ENCODE results near the gene PPEF1.
"Not testable (repeated sequence)": the region's sequence is repeated elsewhere in the genome, so short reads cannot be mapped to it uniquely, and the experiment has no call there.

PPEF1 gene

GRCh38 chrX:18702362-18703195, 4.9 kb upstream of the PPEF1 start:
- no peak for DNase-seq

- no peak for DNase-seq
Measured at GRCh38 chrX:18709833-18710232, 2.4 kb downstream of the PPEF1 start.

DNA sequence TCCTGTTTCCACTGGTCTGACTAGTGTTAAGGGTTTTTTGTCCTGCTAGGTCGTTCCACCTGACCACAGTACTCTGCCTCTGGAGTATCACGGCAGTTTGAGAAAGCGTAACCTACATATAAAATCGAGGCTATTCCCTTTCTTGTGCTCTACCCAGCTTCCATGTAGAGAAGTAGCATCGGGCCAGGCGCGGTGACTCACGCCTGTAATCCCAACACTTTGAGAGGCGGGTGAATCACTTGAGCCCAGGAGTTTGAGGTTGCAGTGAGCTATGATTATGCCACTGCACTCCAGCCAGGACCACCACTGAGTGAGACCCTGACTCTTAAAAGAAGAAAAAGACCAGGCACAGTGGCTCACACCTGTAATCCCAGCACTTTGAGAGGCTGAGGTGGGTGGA, 7.5 kb downstream of the PPEF1 start:
- DNase-seq: no peak

- DNase-seq: no peak
Measured at GRCh38 chrX:18719852-18720251, 12.4 kb downstream of the PPEF1 start.

DNA sequence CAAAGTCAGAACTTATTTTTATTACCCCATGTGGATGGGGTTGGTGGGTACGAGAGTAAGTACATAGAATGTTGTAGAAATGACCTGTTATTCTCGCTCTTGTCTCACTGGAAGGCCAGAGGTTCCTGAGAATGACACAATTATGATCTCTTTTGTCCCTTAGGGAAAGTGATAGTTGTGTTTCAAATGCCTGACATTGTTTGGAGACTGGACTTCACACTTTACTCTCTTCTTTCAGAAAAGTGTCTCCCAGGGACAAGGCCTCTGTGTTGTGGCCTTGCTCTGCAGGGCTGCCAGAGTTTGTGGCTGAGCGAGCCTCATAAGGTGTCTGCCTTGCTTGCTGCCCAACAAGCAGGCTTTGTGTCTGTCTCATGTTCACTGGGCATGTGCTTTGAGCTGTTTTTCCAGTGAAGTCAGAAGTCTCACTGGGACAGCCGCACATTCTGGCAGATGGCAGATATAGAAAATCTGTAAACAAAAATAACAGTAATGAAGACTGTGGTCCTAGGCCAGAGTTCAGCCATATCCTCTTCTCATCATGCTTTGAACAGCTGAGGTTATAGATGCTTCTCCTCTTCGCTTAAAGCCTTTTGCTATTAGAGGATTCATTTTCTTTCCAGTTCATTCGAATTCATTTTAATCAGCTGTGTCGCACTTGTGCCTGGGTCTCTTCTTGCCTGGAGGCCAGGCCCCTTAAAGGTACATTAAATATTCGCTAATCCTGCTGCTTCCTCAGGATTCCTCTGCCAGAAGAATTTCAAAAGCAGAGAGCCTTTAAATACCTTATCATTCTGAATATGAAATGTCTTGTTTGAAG, 14.4 kb downstream of the PPEF1 start:
- DNase-seq: no peak

DNA sequence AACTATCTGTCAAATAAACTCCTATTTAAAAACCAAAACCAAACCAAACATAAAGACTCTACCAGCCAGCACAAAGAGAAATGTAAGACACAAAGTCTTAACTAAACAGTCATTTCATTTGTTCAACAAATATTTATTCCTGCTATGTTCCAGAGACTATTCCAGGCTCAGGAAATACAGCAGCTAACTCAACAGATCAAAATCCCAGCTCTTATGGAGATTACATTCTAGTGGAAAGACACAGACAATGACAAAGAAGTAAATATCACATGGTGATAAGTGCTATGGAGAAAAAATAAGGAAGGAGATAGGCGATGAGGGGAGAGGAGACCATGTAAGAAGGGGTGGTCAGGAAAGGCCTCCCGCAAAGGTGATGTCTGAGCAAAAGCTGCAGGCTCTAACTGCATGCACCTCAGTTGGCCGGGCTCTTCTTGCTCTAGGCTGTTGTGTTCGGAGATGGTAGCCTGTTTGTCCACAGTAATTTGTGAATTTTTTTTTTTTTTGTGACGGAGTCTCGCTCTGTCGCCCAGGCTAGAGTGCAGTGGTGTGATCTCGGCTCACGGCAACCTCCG, 15.1 kb downstream of the PPEF1 start:
- no peak for DNase-seq

- DNase-seq: no peak
Measured at GRCh38 chrX:18725310-18725943, 18.0 kb downstream of the PPEF1 start.

DNA sequence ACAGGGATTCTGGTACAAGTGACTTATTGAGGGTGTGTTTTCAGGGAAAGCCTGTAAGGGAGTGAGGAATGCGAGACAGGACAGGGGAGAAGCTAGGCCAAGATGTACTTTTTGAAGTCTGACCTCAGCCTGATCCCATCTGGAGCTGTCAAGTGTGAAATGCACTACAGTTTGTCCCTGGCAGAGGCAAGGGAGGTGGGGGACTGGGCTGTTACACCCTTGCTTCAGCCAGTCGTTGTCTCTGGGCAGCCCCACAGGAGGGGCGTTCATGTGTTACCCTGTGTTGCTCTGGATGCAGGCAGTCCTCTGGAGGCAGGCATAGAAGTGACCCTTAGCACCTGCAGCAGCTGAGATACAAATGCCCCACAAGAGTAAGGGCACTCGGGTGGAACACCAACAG, 25.8 kb downstream of the PPEF1 start:
- no peak for DNase-seq

DNA sequence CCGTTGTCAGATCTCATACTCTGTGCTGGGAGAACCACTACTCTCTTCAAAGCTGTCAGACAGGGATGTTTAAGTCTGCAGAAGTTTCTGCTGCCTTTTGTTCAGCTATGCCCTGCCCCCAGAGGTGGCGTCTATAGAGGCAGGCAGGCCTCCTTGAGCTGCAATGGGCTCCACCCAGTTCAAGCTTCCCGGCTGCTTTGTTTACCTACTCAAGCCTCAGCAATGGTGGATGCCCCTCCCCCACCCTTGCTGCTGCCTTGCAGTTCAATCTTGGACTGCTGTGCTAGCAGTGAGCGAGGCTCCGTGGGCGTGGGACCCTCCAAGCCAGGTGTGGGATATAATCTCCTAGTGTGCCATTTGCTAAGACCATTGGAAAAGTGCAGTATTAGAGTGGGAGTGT, 32.2 kb downstream of the PPEF1 start:
- not testable (repeated sequence) for DNase-seq

DNA sequence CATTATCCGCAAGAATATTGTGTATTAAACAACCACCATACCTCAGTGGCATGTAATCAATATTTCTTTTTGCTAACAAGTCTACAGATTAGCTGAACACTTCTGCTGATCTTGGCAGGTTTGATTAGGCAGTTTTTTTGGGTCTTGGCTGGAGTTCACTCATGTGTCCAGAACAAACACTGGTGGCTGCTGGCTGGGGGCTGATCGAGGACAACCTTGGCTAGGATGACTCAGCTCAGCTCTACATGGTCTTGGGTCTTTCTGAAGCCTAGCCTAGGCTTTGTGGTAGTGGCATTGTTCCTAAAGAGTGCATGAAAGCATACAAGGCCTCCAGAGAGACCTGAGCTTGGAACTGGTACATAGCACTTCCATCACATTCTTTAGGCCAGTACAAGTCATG, 41.1 kb downstream of the PPEF1 start:
- no peak for DNase-seq

DNA sequence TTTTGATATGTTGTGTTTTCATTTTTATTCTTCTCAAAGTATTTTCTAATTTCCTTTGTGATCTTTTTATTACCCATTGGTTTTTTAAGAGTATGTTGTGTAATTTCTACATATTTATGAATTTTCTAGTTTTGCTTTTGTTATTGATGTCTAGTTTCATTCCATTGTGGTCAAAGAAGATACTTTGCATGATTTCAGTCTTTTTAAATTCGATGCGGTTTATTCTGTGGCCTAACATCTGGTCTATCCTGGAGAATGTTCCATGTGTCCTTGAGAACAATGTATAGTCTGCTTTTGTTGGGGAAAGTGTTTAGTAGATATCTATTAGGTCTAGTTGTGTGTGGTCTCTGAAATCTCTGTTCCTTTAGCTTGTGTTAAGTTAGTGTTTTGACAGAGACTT, 46.2 kb downstream of the PPEF1 start:
- no peak for DNase-seq

DNA sequence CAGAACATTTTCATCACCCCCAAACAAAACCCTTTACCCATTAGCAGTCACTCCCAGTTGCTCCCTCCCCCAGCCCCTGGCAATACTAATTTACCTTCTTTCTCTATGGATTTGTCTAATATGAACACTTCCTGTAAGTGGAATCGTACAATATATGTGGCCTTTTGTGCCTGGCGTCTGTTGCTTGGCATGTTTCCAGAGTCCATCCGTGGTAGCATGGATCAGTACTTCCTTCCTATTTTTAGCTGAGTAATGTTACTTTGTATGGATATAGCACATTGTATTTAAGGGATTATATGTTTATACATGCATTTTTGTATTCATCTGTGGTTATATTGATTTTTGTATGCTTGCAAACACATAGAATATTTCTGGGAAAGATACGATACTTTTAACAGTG, 48.2 kb downstream of the PPEF1 start:
- DNase-seq: no peak

- DNase-seq: no peak
Measured at GRCh38 chrX:18757956-18758932, 50.8 kb downstream of the PPEF1 start.

DNA sequence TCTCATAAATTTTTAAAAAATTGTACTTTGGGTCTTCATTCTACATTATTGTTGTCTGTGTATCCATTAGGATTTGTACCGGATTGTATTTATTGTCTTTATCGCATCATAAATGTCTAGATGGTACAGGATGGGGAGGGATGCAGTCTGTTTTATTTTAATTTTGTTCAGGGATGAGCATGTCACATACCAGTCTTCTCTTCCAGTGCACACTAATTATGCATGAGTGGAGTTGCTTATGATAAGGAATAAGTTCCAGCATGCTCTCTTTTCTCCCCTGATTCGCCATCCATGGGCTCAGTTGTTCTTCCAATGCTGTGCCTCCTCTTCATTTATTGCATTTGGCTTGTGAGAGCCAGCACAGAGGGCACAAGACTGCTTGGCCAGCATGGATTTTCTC, 54.3 kb downstream of the PPEF1 start:
- no peak for DNase-seq

- not testable (repeated sequence) for DNase-seq
Measured at GRCh38 chrX:18763106-18763505, 55.7 kb downstream of the PPEF1 start.

- no peak for DNase-seq
Measured at GRCh38 chrX:18769364-18769763, 61.9 kb downstream of the PPEF1 start.

DNA sequence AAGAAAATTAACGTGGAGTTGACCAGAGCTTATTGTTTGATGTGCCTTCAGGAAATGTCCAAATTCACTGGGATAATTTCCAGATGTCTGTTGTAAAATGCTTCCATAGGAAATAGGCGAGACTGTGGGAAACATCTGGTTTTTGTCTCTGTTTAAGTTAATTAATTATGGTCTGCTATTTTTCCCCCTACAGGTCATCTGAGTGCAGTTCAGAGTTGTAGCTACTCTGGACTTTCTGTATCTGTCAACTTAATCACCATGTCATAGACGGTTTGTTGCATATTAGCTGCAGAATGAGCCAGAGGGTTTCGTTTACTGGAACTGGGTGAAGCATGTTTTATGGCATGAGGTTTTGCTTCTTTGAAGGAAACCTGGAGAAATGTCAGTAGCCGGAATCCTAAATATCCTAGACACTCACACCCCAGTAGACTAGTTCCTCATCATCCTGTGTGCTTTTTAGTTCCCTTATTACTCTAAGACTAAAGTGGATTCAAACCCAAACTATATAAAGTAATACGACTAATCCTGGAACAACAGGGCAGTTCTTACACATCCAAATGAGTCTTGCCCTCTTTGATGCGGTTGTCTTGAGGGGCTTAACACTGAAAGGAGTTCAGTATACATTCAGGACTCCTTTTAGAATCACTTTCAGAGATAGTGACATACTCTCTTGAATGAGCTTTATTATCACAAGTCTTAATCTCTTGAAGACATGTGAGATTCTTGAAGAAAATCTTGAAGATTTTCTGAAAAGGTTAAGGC, 62.5 kb downstream of the PPEF1 start:
- no peak for DNase-seq

GRCh38 chrX:18789916-18790315, 82.5 kb downstream of the PPEF1 start:
- DNase-seq: no peak

DNA sequence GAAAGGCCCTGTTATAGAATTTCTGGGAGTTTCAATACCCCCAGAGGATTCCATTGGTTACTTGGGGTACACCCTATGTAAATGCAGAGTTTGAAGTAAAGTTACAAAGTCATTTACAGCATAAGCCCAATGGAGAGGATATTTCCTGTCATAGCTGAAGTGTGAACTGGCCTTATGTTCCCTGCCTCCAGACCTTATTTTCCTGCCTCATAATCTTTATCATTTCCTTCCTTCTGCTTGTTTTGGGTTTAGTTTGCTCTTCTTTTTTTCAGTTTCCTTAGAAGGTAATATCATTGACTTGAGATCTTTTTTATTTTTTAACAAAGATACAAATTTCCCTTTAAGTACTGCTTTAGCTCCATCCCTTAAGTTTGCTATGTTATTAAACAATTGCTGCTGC, 85.4 kb downstream of the PPEF1 start:
- no peak for DNase-seq

- no peak for DNase-seq
Measured at GRCh38 chrX:18793601-18794089, 86.2 kb downstream of the PPEF1 start.

DNA sequence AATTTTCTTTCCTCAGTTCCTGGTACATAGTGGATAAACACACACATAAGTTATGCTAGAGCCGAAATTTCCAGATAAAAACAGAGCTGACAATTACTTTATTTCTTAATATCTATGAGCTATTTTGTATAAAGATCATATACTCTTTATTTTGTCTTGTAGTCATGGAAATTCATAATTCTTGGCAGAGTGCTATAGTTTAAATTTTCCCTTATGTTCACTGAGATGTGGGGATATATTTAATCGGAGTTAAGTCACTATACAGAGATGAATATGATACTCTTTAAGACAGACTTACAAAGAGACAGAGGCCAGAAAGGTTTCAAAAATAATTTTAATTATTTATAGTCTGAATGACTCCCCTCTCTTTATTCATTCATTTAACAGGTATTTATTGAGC, 89.7 kb downstream of the PPEF1 start:
- DNase-seq: no peak
